RPMI8226 (cell line): ENCODE results near the gene CDC42BPG.

Source experiments
- DNase-seq: peaks from one replicate; pipeline ENCODE4 v3.0.0-alpha.2; 2015

Gene CDC42BPG

GRCh38 chr11:64787526-64788320, 56.7 kb downstream of the CDC42BPG start:
- peak; percentile 69 for DNase-seq

- no peak for DNase-seq
These were observed 58.1 kb downstream of the CDC42BPG start for GRCh38 chr11:64786308-64786707.

DNA sequence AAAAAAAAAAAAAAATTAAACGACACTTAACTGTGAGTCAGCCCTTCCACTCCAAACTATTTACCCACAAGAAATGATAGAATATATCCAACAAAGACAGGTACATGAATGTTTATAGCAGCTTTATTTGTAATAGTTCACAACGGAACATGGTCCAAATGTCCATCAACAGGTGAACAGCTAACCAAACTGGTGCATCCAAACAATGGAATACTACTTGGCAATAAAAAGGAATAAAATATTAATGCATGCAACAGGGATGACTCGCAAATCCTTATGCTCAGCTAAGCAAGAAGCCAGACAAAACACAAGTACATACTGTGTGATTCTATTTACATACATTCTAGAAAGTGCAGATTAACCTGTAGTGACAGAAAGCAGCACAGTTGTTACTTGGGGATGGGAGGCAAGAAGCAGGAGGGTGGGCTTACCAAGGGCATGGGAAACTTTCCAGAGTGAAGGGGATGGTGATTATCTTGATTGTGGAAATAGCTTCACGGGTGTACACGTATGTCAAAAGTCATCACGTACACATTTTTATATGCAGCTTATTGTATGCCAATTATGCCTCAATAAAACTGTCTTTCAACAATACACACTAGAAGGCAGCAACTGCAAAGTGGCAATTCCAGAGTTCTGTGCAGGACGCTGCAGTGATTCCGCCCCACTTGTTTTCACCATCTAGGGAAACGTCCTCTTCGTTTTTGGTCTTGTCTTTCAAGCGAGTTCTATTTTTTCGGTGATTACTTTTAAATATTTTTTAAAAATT, 59.5 kb downstream of the CDC42BPG start:
- no peak for DNase-seq

DNA sequence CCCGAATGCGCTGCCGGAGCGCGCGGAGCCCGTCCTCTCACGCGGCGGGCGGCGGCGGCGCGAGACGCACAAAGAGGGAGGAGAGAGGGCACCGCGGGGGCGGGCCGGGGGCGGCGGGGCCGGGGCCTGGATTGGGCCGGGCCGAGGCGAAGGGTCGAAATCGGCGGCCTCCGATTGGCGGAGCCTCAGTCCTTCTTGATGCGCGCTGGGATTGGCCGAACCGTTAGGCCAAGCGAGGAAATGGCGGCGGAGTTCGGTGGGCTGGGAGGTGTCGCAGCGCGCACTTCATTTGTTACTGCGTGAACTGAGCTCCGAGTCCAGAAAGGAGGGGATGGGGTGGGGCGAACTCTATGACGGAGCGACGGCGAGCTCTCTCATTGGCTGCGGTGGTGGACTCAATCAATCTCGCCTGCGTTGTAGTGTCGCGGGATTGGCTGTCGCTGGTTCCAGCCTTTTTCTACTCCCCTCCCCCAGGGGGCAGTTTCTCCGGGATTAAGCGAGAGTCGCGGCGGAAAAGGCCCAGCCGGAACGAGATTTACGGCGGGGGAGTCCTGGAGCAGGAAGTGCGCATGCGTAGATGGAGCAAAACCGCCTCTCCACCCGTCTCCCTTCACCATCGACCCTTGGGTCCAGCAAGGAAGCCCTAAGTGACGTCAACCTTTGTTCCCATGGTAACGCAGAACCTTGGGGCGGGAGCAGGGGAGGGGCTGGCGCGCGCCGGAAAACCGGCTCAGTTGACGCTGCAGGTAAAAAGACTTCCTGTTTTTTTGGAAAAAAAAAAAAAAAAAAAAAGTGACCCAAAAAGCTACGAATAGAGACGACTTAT, 65.8 kb downstream of the CDC42BPG start, which contains the start of gene SF1:
TSS of gene SF1 (minus strand) at position 70 of the 826 bp plus-strand sequence. CDS start 150 bp downstream, outside the sequence.
- peak; percentile 100 for DNase-seq

- DNase-seq: no peak
These were observed 66.3 kb downstream of the CDC42BPG start for GRCh38 chr11:64778223-64778472.

- DNase-seq: peak; percentile 95
These were observed 66.8 kb downstream of the CDC42BPG start for GRCh38 chr11:64777449-64778222.

DNA sequence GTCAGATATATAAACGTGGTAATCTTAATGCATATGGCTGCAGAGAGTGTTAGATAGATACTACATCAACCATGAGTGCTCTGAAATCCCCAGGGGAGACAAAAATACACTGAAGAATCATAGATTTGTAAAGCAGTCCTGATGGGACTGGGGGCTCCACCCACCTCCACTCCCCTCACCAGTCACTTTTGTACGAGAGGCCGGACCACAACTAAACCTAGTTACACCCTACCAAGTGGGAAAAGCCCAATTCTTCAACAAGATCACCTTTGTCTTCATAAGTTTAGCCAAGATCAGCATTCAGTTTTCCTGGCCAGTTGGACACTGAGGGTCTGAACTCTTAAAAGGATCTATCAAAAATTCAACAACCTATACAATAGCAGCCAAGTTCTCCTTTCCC, 67.6 kb downstream of the CDC42BPG start:
- no peak for DNase-seq

DNA sequence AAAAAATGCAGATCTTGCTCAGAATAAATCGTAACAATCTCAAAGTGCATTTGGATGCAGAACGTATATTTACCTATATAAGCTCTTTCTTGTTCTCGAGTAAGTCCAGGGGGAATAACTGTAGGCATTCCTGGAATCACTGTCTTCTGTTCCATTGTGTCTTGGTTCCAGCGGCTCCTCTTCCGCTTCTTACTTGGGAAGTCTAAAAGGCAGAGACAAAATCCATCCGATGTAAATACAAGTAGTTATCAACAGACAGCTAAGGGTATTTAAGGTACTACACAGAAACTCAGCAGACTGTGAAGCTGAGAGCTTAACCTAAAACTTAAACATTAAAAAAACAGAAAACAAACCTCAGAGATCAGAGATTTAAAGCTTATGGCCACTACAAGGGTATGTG, 68.0 kb downstream of the CDC42BPG start:
- DNase-seq: no peak

DNA sequence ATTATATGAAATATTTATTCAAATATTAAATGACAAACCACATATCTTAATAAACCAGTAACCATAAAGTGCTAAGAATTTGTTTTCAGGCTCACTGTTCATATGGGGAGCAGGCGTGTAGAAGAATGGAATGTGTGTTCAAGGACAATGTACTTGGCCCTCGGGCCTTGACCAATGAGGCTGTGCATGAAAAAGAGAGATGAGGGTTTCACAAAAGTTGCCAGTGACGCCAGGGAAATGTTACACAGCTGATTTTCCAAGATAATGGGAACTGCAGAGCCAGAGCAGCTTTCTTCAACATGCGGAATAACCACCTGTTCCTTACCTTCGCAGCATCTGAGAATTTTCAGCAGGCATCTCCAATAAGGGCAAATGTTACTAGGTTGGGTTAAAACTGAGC, 70.3 kb downstream of the CDC42BPG start:
- no peak for DNase-seq
